MCF 10A (cell line): ENCODE data around the gene CDKL2. TPM values are rescaled to one million over a fixed set of nuclear protein-coding genes. Genes with fewer than 3 reads are reported as not detected.
"Not testable (repeated sequence)": the region's sequence is repeated elsewhere in the genome, so short reads cannot be mapped to it uniquely, and the experiment has no call there.

Source experiments
- BruUV-seq: library from RNA; stranded (reverse); fragments of 400-500 nt; replicated peaks from 2 replicates; lab custom pipeline; 2021; lab: Mats Ljungman, UMichigan
- CTCF ChIA-PET: fragments of 300-600 bp; sonication (Branson Sonifier 250); formaldehyde crosslinking; extraction: SDS; loops from one replicate; lab custom pipeline; 2021; ENCODE audit warnings: antibody characterized with exemption, inconsistent platforms; lab: Yijun Ruan, JAX
- POLR2A ChIA-PET: fragments of 300-600, 350-650 bp; sonication (Branson Sonifier 250); formaldehyde crosslinking; extraction: SDS; loops from one replicate; lab custom pipeline; 2020; ENCODE audit warnings: antibody characterized with exemption, inconsistent platforms; lab: Yijun Ruan, JAX
- DNase-seq: peaks from one replicate; pipeline ENCODE4 v3.0.0-alpha.2; 2018; ENCODE audit not compliant: unreplicated experiment
- H3K27ac Mint-ChIP-seq: one replicate; pipeline ENCODE4 v1.8.0; 2022; ENCODE audit warnings: mild to moderate bottlenecking, low read depth, mixed read lengths; ENCODE audit not compliant: unreplicated experiment
- H3K27me3 Mint-ChIP-seq: one replicate; pipeline ENCODE4 v1.8.0; 2022; ENCODE audit warnings: mixed read lengths; ENCODE audit not compliant: insufficient read depth, unreplicated experiment
- H3K36me3 Mint-ChIP-seq: one replicate; pipeline ENCODE4 v1.8.0; 2022; ENCODE audit warnings: mild to moderate bottlenecking, moderate library complexity, mixed read lengths; ENCODE audit not compliant: insufficient read depth, unreplicated experiment
- H3K4me1 Mint-ChIP-seq: one replicate; pipeline ENCODE4 v1.8.0; 2022; ENCODE audit warnings: mixed read lengths; ENCODE audit not compliant: insufficient read depth, unreplicated experiment
- H3K4me3 Mint-ChIP-seq: one replicate; pipeline ENCODE4 v1.8.0; 2022; ENCODE audit warnings: mild to moderate bottlenecking, moderate library complexity, mixed read lengths; ENCODE audit not compliant: unreplicated experiment
- H3K9me3 Mint-ChIP-seq: one replicate; pipeline ENCODE4 v1.8.0; 2022; ENCODE audit warnings: mixed read lengths; ENCODE audit not compliant: unreplicated experiment
- intact Hi-C: fragments of 100-400 bp; cut with micrococcal nuclease; formaldehyde crosslinking; loops from 2 replicates; pipeline ENCODE4 v1.14.1; 2022
- total RNA-seq: library from RNA; stranded (reverse); gene quantifications from 2 replicates; pipeline ENCODE4 v1.2.3, GENCODE V29; 2022
- TF ChIP-seq, protein P1 (sequence below): fragments of 200-600 bp; IDR thresholded peaks from one replicate; pipeline ENCODE4 v1.8.0; 2022; ENCODE audit warnings: antibody characterized with exemption, mild to moderate bottlenecking; ENCODE audit not compliant: unreplicated experiment

Gene CDKL2
- total RNA-seq, 1 experiment from 2014 or later, result 0.42 TPM

DNA sequence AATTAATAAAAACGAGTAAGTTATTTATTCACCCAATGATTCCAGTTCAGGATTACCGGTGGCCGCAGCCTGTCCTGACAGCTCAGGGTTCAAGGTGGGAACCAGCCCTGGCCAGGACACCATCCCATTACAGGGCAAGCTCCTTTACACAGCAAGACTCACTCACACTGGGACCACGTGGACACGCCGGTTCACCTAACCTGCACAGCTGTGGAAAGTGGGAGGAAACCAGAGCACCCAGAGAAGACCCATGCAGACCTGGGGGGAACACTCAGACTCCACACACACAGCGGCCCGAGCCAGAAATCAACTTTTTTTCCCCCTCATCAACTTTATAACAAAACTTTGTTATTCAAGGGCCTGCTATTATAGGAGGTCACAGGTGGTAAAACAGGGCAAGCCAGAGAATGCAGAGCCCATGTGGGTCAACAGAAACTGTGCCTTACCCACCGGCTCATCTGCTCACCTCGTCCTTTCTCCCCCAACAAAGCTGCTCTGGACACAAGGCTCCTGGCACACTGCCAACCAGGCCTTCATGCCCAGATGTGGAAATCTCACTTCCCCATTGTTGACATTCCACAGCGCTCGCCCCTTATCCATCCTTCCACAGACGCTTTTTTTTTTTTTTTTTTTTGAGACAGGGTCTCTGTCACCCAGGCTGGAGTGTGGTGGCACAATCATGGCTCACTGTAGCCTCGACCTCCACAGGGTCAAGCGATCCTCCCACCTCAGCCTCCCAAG, 82.5 kb downstream of the CDKL2 start:
- Mint-ChIP-seq H3K27me3 (no peaks in the 10 kb centered on the region), H3K4me3 (no peak overlapping the region), H3K4me1 (peaks cover 6% of the 10 kb centered on the region), H3K27ac (no peak overlapping the region), H3K9me3 (no peaks in the 10 kb centered on the region), H3K36me3 (no peaks in the 10 kb centered on the region)
- BruUV-seq, result no TSS peak
- POLR2A ChIA-PET, result interaction anchor here (0.9 to 1.0 kb wide), 2 partner anchors 8 to 13 kb away, joined by 3 to 6 read pairs; partner anchors contain the start of gene ODAPH
- peak; percentile 45 for DNase-seq
- intact Hi-C loops, result no loop called here
- CTCF ChIA-PET, result interaction anchor here (0.6 to 1.5 kb wide), 2 partner anchors 9 to 673 kb away, joined by 3 read pairs; no protein-coding TSS in a partner anchor
- TF ChIP-seq, protein P1, sequence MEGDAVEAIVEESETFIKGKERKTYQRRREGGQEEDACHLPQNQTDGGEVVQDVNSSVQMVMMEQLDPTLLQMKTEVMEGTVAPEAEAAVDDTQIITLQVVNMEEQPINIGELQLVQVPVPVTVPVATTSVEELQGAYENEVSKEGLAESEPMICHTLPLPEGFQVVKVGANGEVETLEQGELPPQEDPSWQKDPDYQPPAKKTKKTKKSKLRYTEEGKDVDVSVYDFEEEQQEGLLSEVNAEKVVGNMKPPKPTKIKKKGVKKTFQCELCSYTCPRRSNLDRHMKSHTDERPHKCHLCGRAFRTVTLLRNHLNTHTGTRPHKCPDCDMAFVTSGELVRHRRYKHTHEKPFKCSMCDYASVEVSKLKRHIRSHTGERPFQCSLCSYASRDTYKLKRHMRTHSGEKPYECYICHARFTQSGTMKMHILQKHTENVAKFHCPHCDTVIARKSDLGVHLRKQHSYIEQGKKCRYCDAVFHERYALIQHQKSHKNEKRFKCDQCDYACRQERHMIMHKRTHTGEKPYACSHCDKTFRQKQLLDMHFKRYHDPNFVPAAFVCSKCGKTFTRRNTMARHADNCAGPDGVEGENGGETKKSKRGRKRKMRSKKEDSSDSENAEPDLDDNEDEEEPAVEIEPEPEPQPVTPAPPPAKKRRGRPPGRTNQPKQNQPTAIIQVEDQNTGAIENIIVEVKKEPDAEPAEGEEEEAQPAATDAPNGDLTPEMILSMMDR, result no peak

DNA sequence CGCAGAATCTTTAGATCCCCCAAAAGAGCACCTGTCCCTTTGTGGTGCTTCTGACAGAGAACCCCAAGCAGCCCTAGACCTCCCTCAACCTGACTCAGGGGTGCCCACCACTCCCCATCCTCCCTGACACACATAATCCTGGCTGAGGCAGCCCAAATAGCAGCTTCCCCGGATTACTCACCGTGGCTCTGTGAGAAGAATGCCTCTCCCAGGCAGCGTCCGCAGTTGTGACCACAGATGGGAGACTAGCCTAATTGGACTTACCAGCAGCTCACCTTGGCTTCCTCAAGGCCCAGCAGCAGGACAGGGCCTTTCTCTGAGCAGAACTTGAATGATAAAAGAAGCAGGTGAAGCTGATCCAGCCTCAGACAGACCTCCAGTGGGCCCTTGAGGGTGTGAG, 84.8 kb downstream of the CDKL2 start:
- H3K4me1 Mint-ChIP-seq, result peaks cover 6% of the 10 kb centered on the region
- CTCF ChIA-PET, result interaction anchor here (1.6 kb wide), 1 partner anchor 10 kb away, joined by 6 read pairs; the partner anchor contains the start of gene ODAPH
- no TSS peak for BruUV-seq
- intact Hi-C loops, result no loop called here
- no peaks in the 10 kb centered on the region for H3K27me3 Mint-ChIP-seq
- H3K4me3 Mint-ChIP-seq, result no peak overlapping the region
- DNase-seq, result no peak
- TF ChIP-seq, protein P1, result no peak
- no peaks in the 10 kb centered on the region for H3K9me3 Mint-ChIP-seq
- POLR2A ChIA-PET, result interaction anchor here (1.2 to 1.4 kb wide), 2 partner anchors 11 to 31 kb away, joined by 3 to 5 read pairs; partner anchors contain the start of genes ODAPH, RCHY1 and THAP6
- H3K27ac Mint-ChIP-seq, result no peak overlapping the region
- H3K36me3 Mint-ChIP-seq, result no peaks in the 10 kb centered on the region

DNA sequence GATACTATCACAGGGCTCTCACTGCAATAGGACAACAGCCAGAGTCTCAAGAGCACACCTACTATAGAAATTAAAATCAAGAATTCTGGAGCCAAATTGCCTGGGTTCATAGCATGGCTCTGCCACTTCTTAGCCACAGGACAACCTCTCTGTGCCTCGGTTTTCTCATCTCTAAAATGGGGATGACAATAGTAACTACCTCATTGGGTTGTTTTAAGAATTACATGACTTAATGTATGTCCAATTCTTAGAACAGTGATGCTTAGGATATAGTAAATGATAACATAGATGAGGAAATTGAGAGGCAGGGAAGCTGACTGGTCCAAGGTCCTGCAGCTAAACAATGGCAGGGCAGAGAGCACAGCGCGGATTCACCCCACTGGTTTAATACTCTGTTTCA, 85.5 kb downstream of the CDKL2 start:
- Mint-ChIP-seq H3K27ac (no peak overlapping the region), H3K27me3 (no peaks in the 10 kb centered on the region), H3K36me3 (no peaks in the 10 kb centered on the region), H3K4me3 (no peak overlapping the region), H3K9me3 (no peaks in the 10 kb centered on the region), H3K4me1 (peaks cover 6% of the 10 kb centered on the region)
- TF ChIP-seq, protein P1, result no peak
- no peak for DNase-seq
- ChIA-PET POLR2A (interaction anchor here (1.2 to 1.4 kb wide), 2 partner anchors 11 to 30 kb away, joined by 3 to 5 read pairs; partner anchors contain the start of genes ODAPH, RCHY1 and THAP6), CTCF (no interaction called here)
- no TSS peak for BruUV-seq
- intact Hi-C loops, result no loop called here

DNA sequence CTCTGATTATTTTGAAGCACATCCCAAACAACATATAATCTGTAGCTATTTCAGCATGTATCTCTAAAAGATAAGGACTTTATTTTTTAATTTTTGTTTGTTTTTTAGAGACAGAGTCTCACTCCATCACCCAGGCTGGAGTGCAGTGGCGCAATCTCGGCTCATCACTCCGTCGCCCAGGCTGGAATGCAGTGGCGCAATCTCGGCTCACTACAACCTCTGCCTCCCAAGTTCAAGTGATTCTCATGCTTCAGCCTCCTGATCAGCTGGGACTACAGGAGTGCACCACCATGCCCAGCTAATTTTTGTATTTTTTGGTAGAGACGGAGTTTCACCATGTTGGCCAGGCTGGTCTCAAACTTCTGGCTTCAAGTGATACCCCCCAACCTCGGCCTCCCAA, 86.1 kb downstream of the CDKL2 start:
- intact Hi-C loops, H3K9me3 Mint-ChIP-seq, BruUV-seq, H3K36me3 Mint-ChIP-seq, CTCF ChIA-PET, H3K4me1 Mint-ChIP-seq, H3K27me3 Mint-ChIP-seq, H3K4me3 Mint-ChIP-seq, H3K27ac Mint-ChIP-seq: not testable (repeated sequence)
- POLR2A ChIA-PET, result interaction anchor here (0.6 to 1.0 kb wide), 2 partner anchors 30 to 684 kb away, joined by 3 to 4 read pairs; partner anchors contain the start of genes RCHY1 and THAP6
- DNase-seq, result peak; percentile 23
